GM18861 (cell line): Measurements from ENCODE around the gene BPIFB1.

ENCODE experiments used
- ATAC-seq: cut with Tn5 transposase; IDR thresholded peaks from one replicate; pipeline ENCODE4 v1.9.1; 2021; ENCODE audit not compliant: unreplicated experiment

BPIFB1 gene

GRCh38 chr20:33282991-33283555, at the start of gene BPIFB1:
TSS of gene BPIFB1 (plus strand) at chr20:33283214. CDS start at chr20:33286074, 2,860 bp downstream.
- no peak for ATAC-seq

- no peak for ATAC-seq
Observed at GRCh38 chr20:33234050-33234449, 49.0 kb upstream of the BPIFB1 start.

GRCh38 chr20:33235696-33236095, 47.3 kb upstream of the BPIFB1 start, which contains the start of gene BPIFA1:
TSS of gene BPIFA1 (plus strand) at chr20:33235996. CDS start at chr20:33237712, 1,716 bp downstream.
- ATAC-seq = no peak

- ATAC-seq = no peak
Observed at GRCh38 chr20:33236351-33236750, 46.7 kb upstream of the BPIFB1 start.

- no peak for ATAC-seq
Observed at GRCh38 chr20:33237989-33238388, 45.0 kb upstream of the BPIFB1 start.

GRCh38 chr20:33239418-33239817, 43.6 kb upstream of the BPIFB1 start:
- no peak for ATAC-seq

GRCh38 chr20:33239979-33240736, 42.9 kb upstream of the BPIFB1 start:
- ATAC-seq = no peak

- ATAC-seq = no peak
Observed at GRCh38 chr20:33240923-33241322, 42.1 kb upstream of the BPIFB1 start.

- ATAC-seq = no peak
Observed at GRCh38 chr20:33242319-33243100, 40.5 kb upstream of the BPIFB1 start.

GRCh38 chr20:33246077-33246476, 36.9 kb upstream of the BPIFB1 start:
- ATAC-seq = no peak

GRCh38 chr20:33249456-33249855, 33.6 kb upstream of the BPIFB1 start:
- no peak for ATAC-seq

GRCh38 chr20:33250666-33251065, 32.3 kb upstream of the BPIFB1 start:
- no peak for ATAC-seq

- no peak for ATAC-seq
Observed at GRCh38 chr20:33251496-33251895, 31.5 kb upstream of the BPIFB1 start.

- no peak for ATAC-seq
Observed at GRCh38 chr20:33252460-33252859, 30.6 kb upstream of the BPIFB1 start.

GRCh38 chr20:33255005-33255404, 28.0 kb upstream of the BPIFB1 start:
- no peak for ATAC-seq

- ATAC-seq = no peak
Observed at GRCh38 chr20:33257237-33257636, 25.8 kb upstream of the BPIFB1 start.

GRCh38 chr20:33259371-33259770, 23.6 kb upstream of the BPIFB1 start:
- no peak for ATAC-seq

- no peak for ATAC-seq
Observed at GRCh38 chr20:33261465-33261864, 21.5 kb upstream of the BPIFB1 start.

GRCh38 chr20:33262658-33263065, 20.4 kb upstream of the BPIFB1 start:
- no peak for ATAC-seq

- no peak for ATAC-seq
Observed at GRCh38 chr20:33263784-33264183, 19.2 kb upstream of the BPIFB1 start.

GRCh38 chr20:33267701-33268100, 15.3 kb upstream of the BPIFB1 start:
- no peak for ATAC-seq
